A549 treated with DMSO at 1 μM for 4 hours (cell line): ENCODE measurements around the gene L2HGDH. TPM values are rescaled to one million over a fixed set of nuclear protein-coding genes. Genes with fewer than 3 reads are reported as not detected.

Source experiments
- total RNA-seq: library from RNA; stranded (reverse); fragments of 200-300 nt; extraction: Qiagen RNA extraction; gene quantifications from 5 replicates; pipeline ENCODE4 v1.2.3, GENCODE V29; 2022; ENCODE audit warnings: low read depth

Gene L2HGDH
- total RNA-seq, result 9.2 to 11.9 TPM (median 11.0 TPM) in 5 replicates

GRCh38 chr14:50311972-50312733 lies at the start of gene L2HGDH, which contains the start of gene DMAC2L:
Gene L2HGDH, minus strand, starts transcription at chr14:50312229. Its CDS starts 79 bp downstream, at chr14:50312150.
Gene DMAC2L, plus strand, starts transcription at chr14:50312324. Its CDS starts 9,164 bp downstream, at chr14:50321488.

GRCh38 chr14:50231475-50232275 lies 80.4 kb downstream of the L2HGDH start, which contains the start of gene SOS2:
Gene SOS2, minus strand, starts transcription at chr14:50231578. Its CDS starts 295 bp downstream, at chr14:50231283.

Other genes starting within 250 kb of the L2HGDH start
- gene VCPKMT, start 195.7 kb downstream of the L2HGDH start, total RNA-seq, result 7.5 to 9.4 TPM (median 8.2 TPM) in 5 replicates
- gene SOS2, start 80.7 kb downstream of the L2HGDH start, total RNA-seq, result 8.5 to 13.8 TPM (median 12.6 TPM) in 5 replicates
- 10.9 to 14.1 TPM (median 11.5 TPM) in 5 replicates for gene DMAC2L, start 95 bp upstream of the L2HGDH start, total RNA-seq
- 5.2 to 18.9 TPM (median 7.1 TPM) in 5 replicates for gene CDKL1, start 84.7 kb upstream of the L2HGDH start, total RNA-seq
- gene MAP4K5, start 220.3 kb upstream of the L2HGDH start, total RNA-seq, result 38.9 to 45.6 TPM (median 44.7 TPM) in 5 replicates
- gene ATL1, start 247.9 kb upstream of the L2HGDH start, total RNA-seq, result 4.4 to 5.1 TPM (median 4.5 TPM) in 5 replicates